ENCODE measurements around the gene ALDH4A1. TPM values are rescaled to one million over a fixed set of nuclear protein-coding genes. Genes with fewer than 3 reads are reported as not detected.

The ALDH4A1 gene
- total and polyA plus RNA-seq, 9 of the 15 experiments (the other 6 are each of a cell fraction or from before 2014, with no cell fraction given), result 0.27 to 31.4 (median 16.6) TPM

DNA sequence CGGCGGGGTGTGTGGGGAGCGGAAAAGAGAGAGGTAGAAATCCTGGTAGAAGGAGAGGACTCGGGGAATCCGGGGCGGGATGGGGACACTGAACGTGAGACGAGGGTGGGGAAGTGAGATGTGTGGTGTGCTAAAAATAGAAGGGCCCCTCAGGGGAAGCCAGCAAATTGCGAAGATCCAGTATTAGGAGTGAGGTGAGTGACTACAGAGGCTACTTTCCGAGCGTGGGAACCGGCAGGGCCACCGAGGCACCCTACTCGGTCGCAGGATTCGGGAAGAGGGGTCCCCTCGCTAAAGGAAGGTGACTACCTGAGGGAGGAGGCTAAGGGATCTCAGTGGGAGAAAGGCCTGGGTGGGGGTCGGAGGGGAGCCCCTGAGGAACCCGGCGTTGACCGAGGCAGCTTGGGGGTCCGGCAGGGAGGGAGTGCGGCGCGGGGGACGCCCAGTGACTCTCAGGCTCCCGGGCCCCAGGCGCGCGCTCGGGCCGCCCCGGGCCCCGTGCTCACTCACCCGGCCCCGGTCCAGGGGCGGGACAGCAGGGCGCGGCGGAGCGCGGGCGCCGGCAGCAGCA, 318 bp downstream of the ALDH4A1 start (continued):
- TF ChIP-seq, protein P1, sequence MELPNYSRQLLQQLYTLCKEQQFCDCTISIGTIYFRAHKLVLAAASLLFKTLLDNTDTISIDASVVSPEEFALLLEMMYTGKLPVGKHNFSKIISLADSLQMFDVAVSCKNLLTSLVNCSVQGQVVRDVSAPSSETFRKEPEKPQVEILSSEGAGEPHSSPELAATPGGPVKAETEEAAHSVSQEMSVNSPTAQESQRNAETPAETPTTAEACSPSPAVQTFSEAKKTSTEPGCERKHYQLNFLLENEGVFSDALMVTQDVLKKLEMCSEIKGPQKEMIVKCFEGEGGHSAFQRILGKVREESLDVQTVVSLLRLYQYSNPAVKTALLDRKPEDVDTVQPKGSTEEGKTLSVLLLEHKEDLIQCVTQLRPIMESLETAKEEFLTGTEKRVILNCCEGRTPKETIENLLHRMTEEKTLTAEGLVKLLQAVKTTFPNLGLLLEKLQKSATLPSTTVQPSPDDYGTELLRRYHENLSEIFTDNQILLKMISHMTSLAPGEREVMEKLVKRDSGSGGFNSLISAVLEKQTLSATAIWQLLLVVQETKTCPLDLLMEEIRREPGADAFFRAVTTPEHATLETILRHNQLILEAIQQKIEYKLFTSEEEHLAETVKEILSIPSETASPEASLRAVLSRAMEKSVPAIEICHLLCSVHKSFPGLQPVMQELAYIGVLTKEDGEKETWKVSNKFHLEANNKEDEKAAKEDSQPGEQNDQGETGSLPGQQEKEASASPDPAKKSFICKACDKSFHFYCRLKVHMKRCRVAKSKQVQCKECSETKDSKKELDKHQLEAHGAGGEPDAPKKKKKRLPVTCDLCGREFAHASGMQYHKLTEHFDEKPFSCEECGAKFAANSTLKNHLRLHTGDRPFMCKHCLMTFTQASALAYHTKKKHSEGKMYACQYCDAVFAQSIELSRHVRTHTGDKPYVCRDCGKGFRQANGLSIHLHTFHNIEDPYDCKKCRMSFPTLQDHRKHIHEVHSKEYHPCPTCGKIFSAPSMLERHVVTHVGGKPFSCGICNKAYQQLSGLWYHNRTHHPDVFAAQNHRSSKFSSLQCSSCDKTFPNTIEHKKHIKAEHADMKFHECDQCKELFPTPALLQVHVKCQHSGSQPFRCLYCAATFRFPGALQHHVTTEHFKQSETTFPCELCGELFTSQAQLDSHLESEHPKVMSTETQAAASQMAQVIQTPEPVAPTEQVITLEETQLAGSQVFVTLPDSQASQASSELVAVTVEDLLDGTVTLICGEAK (IDR thresholded peaks at IDR 0.05), result 0 out of 2 replicates have a peak, but pooled peaks have one; percentile 14
- TF ChIP-seq, protein P1 (CRISPR knock-in tag; IDR thresholded peaks at IDR 0.05), result no peak
- no peak for TF ChIP-seq TOE1 (IDR thresholded peaks at IDR 0.05; ENCODE audit: borderline replicate concordance)
- no peak for TF ChIP-seq TOE1 (CRISPR knock-in tag; IDR thresholded peaks at IDR 0.05; ENCODE audit: borderline replicate concordance, low read depth)
- TF ChIP-seq UBTF (IDR thresholded peaks at IDR 0.05; ENCODE audit: borderline replicate concordance in 1 of 2, low read depth in 2 of 2, low read length in 2 of 2), result peak; percentile 33 to 44; a peak in 1 of 4 replicates
- TF ChIP-seq CBX3 (IDR thresholded peaks at IDR 0.05; ENCODE audit: borderline replicate concordance in 1 of 2, low read length in 2 of 2), result no peak
- TF ChIP-seq GTF2E2 (tag; IDR thresholded peaks at IDR 0.05), result 0 out of 2 replicates have a peak, but pooled peaks have one; percentile 71
- no peak for TF ChIP-seq TBP (optimal IDR thresholded peaks at IDR 0.05; ENCODE audit: low read depth, low read length)
- TF ChIP-seq RCOR1 (IDR thresholded peaks at IDR 0.05; ENCODE audit: borderline replicate concordance in 1 of 2, low read depth in 2 of 2, low read length in 2 of 2), result 0 out of 4 replicates have a peak, but pooled peaks of 1 of the 2 experiments have one; percentile 2
- 0 out of 2 replicates have a peak, but pooled peaks have one; percentile 48 for TF ChIP-seq AFF4 (CRISPR knock-in tag; IDR thresholded peaks at IDR 0.05)
